HepG2 (cell line): ENCODE results near the gene MEGF11. TPM values are rescaled to one million over a fixed set of nuclear protein-coding genes. Genes with fewer than 3 reads are reported as not detected.

ENCODE experiments used
- FOXK1 ChIP-seq: sonication (generic); formaldehyde crosslinking; IDR thresholded peaks from 2 replicates; pipeline ENCODE4 v1.4.0; 2020; ENCODE audit warnings: low read depth, missing genetic modification reagents, borderline replicate concordance
- KLF9 ChIP-seq: IDR thresholded peaks from 2 replicates; pipeline ENCODE4 v1.6.1; 2016; ENCODE audit warnings: low read depth
- SIX4 ChIP-seq: sonication (generic); formaldehyde crosslinking; IDR thresholded peaks from 2 replicates; pipeline ENCODE4 v1.4.0; 2020; ENCODE audit warnings: missing genetic modification reagents
- SMAD3 ChIP-seq: sonication (generic); formaldehyde crosslinking; IDR thresholded peaks from 2 replicates; pipeline ENCODE4 v1.4.0; 2020; ENCODE audit warnings: missing genetic modification reagents
- ZNF552 ChIP-seq: sonication (generic); formaldehyde crosslinking; IDR thresholded peaks from 2 replicates; pipeline ENCODE4 v1.9.0; 2022; ENCODE audit warnings: missing genetic modification reagents, mild to moderate bottlenecking, borderline replicate concordance
- ZNF670 ChIP-seq: sonication (generic); formaldehyde crosslinking; IDR thresholded peaks from 2 replicates; pipeline ENCODE4 v1.8.0; 2022; ENCODE audit warnings: mild to moderate bottlenecking, missing genetic modification reagents, borderline replicate concordance
- ZNF792 ChIP-seq: IDR thresholded peaks from 2 replicates; pipeline ENCODE4 v1.6.1; 2016
- ZSCAN20 ChIP-seq: sonication (generic); formaldehyde crosslinking; IDR thresholded peaks from 2 replicates; pipeline ENCODE4 v1.4.0; 2020; ENCODE audit warnings: missing genetic modification reagents, mild to moderate bottlenecking, borderline replicate concordance
- ZSCAN31 ChIP-seq: sonication (generic); formaldehyde crosslinking; IDR thresholded peaks from 2 replicates; pipeline ENCODE4 v1.5.0; 2020; ENCODE audit warnings: low read depth, mild to moderate bottlenecking, missing genetic modification reagents
- polyA plus RNA-seq, 8 experiments: library from polyadenylated mRNA; depleted of rRNA in 3 of 8; stranded (reverse) in 7 of 8; unstranded in 1 of 8; fragments of >200 nt; fragmentation: Illumina TruSeq in 4 of 8; extraction: Trizol in 4 of 8; gene quantifications; 2 replicates each; pipeline versions ENCODE4 v1.2.1 to v1.2.3, GENCODE V29; 2011 to 2016; ENCODE audit warnings: low read depth in 4 of 8, missing spikeins in 1 of 8, mixed read lengths in 1 of 8; ENCODE audit not compliant: insufficient read depth in 1 of 8
- total RNA-seq, 5 experiments: library from RNA; depleted of rRNA; stranded (reverse); fragments of >200 nt; fragmentation: Illumina TruSeq; extraction: Trizol; gene quantifications; 2 replicates each; pipeline ENCODE4 v1.2.3, GENCODE V29; 2016; ENCODE audit warnings: low read depth in 1 of 5
- TF ChIP-seq, protein P1 (sequence below): fragments of 450-650 bp; IDR thresholded peaks from 2 replicates; pipeline ENCODE4 v1.6.1; 2016
- TF ChIP-seq, protein P2 (sequence below): sonication (generic); formaldehyde crosslinking; IDR thresholded peaks from 2 replicates; pipeline ENCODE4 v1.4.0; 2020; ENCODE audit warnings: mild to moderate bottlenecking, missing genetic modification reagents, borderline replicate concordance
- TF ChIP-seq, protein P3 (sequence below): sonication (generic); formaldehyde crosslinking; IDR thresholded peaks from 2 replicates; pipeline ENCODE4 v1.5.1; 2020; ENCODE audit warnings: mild to moderate bottlenecking, missing genetic modification reagents, moderate library complexity
- TF ChIP-seq, protein P4 (sequence below): sonication (generic); formaldehyde crosslinking; IDR thresholded peaks from 2 replicates; pipeline ENCODE4 v1.4.0; 2020; ENCODE audit warnings: missing genetic modification reagents
- TF ChIP-seq, protein P5 (sequence below): sonication (generic); formaldehyde crosslinking; IDR thresholded peaks from 2 replicates; pipeline ENCODE4 v1.8.1; 2023; ENCODE audit warnings: mild to moderate bottlenecking, missing genetic modification reagents, borderline replicate concordance
- TF ChIP-seq, protein P6 (sequence below): sonication (generic); formaldehyde crosslinking; IDR thresholded peaks from 2 replicates; pipeline ENCODE4 v1.4.0; 2020; ENCODE audit warnings: missing genetic modification reagents

MEGF11 gene
- total and polyA plus RNA-seq, 2 of the 13 experiments (the other 11 are each of a cell fraction or from before 2014, with no cell fraction given): not detected

DNA sequence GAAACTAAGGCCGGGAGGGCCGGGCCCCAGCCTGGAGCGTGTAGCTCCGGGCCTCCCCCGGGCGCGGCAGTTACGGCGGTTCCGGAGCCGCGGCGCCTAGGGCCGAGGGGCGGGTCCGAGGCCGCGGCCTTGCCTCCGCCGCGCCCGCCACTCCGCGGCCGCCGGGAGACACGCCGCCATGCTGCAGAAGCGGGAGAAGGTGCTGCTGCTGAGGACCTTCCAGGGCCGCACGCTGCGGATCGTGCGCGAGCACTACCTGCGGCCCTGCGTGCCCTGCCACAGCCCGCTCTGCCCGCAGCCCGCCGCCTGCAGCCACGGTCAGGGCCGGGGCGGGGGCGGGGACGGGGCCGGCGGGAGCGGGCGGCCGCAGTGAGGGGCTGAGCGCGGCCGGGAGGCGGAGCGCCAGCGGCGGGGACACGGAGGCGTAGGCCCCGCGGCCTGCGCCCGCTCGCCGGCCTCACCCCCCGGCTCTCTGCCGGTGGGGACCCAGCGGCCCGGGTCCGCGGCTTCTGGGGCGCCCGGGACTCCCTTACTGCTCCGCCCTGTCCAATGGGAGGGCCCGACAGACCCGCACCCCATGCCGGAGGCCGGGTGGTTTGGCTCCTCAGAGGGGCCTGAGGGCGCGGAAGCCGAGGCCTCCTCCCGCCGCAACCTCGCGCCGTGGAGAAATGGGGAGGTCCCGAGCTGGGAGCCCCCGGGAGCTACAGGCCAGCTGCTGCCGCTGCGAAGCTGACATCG, 40.0 kb upstream of the MEGF11 start, which contains the start of gene DIS3L (continued):
- TF ChIP-seq SIX4 (CRISPR knock-in tag) (no peak), ZNF670 (CRISPR knock-in tag) (0 out of 2 replicates have a peak, but pooled peaks have one; percentile 8), ZNF552 (CRISPR knock-in tag) (no peak; the same call in 1 of the 2 replicates), ZSCAN31 (peak; percentile 46), FOXK1 (peak; percentile 17; the same call in 1 of the 2 replicates), SMAD3 (0 out of 2 replicates have a peak, but pooled peaks have one; percentile 7), ZSCAN20 (CRISPR knock-in tag) (0 out of 2 replicates have a peak, but pooled peaks have one; percentile 29), KLF9 (CRISPR knock-in tag) (no peak), ZNF792 (CRISPR knock-in tag) (no peak)
- TF ChIP-seq, protein P1, sequence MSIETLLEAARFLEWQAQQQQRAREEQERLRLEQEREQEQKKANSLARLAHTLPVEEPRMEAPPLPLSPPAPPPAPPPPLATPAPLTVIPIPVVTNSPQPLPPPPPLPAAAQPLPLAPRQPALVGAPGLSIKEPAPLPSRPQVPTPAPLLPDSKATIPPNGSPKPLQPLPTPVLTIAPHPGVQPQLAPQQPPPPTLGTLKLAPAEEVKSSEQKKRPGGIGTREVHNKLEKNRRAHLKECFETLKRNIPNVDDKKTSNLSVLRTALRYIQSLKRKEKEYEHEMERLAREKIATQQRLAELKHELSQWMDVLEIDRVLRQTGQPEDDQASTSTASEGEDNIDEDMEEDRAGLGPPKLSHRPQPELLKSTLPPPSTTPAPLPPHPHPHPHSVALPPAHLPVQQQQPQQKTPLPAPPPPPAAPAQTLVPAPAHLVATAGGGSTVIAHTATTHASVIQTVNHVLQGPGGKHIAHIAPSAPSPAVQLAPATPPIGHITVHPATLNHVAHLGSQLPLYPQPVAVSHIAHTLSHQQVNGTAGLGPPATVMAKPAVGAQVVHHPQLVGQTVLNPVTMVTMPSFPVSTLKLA: no peak
- TF ChIP-seq, protein P2, sequence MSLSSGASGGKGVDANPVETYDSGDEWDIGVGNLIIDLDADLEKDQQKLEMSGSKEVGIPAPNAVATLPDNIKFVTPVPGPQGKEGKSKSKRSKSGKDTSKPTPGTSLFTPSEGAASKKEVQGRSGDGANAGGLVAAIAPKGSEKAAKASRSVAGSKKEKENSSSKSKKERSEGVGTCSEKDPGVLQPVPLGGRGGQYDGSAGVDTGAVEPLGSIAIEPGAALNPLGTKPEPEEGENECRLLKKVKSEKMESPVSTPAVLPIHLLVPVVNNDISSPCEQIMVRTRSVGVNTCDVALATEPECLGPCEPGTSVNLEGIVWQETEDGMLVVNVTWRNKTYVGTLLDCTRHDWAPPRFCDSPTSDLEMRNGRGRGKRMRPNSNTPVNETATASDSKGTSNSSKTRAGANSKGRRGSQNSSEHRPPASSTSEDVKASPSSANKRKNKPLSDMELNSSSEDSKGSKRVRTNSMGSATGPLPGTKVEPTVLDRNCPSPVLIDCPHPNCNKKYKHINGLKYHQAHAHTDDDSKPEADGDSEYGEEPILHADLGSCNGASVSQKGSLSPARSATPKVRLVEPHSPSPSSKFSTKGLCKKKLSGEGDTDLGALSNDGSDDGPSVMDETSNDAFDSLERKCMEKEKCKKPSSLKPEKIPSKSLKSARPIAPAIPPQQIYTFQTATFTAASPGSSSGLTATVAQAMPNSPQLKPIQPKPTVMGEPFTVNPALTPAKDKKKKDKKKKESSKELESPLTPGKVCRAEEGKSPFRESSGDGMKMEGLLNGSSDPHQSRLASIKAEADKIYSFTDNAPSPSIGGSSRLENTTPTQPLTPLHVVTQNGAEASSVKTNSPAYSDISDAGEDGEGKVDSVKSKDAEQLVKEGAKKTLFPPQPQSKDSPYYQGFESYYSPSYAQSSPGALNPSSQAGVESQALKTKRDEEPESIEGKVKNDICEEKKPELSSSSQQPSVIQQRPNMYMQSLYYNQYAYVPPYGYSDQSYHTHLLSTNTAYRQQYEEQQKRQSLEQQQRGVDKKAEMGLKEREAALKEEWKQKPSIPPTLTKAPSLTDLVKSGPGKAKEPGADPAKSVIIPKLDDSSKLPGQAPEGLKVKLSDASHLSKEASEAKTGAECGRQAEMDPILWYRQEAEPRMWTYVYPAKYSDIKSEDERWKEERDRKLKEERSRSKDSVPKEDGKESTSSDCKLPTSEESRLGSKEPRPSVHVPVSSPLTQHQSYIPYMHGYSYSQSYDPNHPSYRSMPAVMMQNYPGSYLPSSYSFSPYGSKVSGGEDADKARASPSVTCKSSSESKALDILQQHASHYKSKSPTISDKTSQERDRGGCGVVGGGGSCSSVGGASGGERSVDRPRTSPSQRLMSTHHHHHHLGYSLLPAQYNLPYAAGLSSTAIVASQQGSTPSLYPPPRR (CRISPR knock-in tag): no peak
- TF ChIP-seq, protein P3, sequence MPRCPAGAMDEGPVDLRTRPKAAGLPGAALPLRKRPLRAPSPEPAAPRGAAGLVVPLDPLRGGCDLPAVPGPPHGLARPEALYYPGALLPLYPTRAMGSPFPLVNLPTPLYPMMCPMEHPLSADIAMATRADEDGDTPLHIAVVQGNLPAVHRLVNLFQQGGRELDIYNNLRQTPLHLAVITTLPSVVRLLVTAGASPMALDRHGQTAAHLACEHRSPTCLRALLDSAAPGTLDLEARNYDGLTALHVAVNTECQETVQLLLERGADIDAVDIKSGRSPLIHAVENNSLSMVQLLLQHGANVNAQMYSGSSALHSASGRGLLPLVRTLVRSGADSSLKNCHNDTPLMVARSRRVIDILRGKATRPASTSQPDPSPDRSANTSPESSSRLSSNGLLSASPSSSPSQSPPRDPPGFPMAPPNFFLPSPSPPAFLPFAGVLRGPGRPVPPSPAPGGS: peak; percentile 54; the same call in 1 of the 2 replicates
- TF ChIP-seq, protein P4, sequence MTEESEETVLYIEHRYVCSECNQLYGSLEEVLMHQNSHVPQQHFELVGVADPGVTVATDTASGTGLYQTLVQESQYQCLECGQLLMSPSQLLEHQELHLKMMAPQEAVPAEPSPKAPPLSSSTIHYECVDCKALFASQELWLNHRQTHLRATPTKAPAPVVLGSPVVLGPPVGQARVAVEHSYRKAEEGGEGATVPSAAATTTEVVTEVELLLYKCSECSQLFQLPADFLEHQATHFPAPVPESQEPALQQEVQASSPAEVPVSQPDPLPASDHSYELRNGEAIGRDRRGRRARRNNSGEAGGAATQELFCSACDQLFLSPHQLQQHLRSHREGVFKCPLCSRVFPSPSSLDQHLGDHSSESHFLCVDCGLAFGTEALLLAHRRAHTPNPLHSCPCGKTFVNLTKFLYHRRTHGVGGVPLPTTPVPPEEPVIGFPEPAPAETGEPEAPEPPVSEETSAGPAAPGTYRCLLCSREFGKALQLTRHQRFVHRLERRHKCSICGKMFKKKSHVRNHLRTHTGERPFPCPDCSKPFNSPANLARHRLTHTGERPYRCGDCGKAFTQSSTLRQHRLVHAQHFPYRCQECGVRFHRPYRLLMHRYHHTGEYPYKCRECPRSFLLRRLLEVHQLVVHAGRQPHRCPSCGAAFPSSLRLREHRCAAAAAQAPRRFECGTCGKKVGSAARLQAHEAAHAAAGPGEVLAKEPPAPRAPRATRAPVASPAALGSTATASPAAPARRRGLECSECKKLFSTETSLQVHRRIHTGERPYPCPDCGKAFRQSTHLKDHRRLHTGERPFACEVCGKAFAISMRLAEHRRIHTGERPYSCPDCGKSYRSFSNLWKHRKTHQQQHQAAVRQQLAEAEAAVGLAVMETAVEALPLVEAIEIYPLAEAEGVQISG (CRISPR knock-in tag): peak; percentile 61
- TF ChIP-seq, protein P5, sequence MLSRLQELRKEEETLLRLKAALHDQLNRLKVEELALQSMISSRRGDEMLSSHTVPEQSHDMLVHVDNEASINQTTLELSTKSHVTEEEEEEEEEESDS (CRISPR knock-in tag): no peak
- TF ChIP-seq, protein P6, sequence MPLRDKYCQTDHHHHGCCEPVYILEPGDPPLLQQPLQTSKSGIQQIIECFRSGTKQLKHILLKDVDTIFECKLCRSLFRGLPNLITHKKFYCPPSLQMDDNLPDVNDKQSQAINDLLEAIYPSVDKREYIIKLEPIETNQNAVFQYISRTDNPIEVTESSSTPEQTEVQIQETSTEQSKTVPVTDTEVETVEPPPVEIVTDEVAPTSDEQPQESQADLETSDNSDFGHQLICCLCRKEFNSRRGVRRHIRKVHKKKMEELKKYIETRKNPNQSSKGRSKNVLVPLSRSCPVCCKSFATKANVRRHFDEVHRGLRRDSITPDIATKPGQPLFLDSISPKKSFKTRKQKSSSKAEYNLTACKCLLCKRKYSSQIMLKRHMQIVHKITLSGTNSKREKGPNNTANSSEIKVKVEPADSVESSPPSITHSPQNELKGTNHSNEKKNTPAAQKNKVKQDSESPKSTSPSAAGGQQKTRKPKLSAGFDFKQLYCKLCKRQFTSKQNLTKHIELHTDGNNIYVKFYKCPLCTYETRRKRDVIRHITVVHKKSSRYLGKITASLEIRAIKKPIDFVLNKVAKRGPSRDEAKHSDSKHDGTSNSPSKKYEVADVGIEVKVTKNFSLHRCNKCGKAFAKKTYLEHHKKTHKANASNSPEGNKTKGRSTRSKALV (CRISPR knock-in tag): 0 out of 2 replicates have a peak, but pooled peaks have one; percentile 21
